ENCODE data around the gene SPO11.

- TF ChIP-seq GATA3 (IDR thresholded peaks at IDR 0.05; ENCODE audit: low read depth, low read length), result no peak
- TF ChIP-seq GATA2 (IDR thresholded peaks at IDR 0.05; ENCODE audit: low read depth, low read length), result no peak
Observed at GRCh38 chr20:57370316-57370715, 40.7 kb downstream of the SPO11 start.
